ENCODE data around the gene PNRC1.

The PNRC1 gene

GRCh38 chr6:89085409-89086205 is 5.1 kb downstream of the PNRC1 start:
- peaks cover 26% of the 10 kb centered on the region for H4K20me1 ChIP-seq (ENCODE audit: insufficient read depth, low read length)
- peaks cover 41% of the 10 kb centered on the region for H3K36me3 ChIP-seq (ENCODE audit: insufficient read depth, low read length)
- ATAC-seq (ENCODE audit: insufficient read depth, low read depth) (no peak), DNase-seq (no peak)
- no peaks in the 10 kb centered on the region for H3K9me3 ChIP-seq (ENCODE audit: insufficient read depth, low read length, severe bottlenecking)
- TF ChIP-seq EZH2 (IDR thresholded peaks at IDR 0.05; ENCODE audit: borderline replicate concordance, low read depth, low read length, severe bottlenecking) (no peak), CTCF (IDR thresholded peaks at IDR 0.05; ENCODE audit: borderline replicate concordance, extremely low read depth, low read length, poor library complexity, severe bottlenecking) (no peak)
- peaks cover 39% of the 10 kb centered on the region for H3K79me2 ChIP-seq (ENCODE audit: insufficient read depth, low read length)
- no peak overlapping the region for H3K4me2 ChIP-seq (ENCODE audit: insufficient read depth, low read length)
- no peak overlapping the region for H2AFZ ChIP-seq (ENCODE audit: low read depth, low read length)
- no peaks in the 10 kb centered on the region for H3K27me3 ChIP-seq (ENCODE audit: insufficient read depth, low read length, poor library complexity)
- H3K4me1 ChIP-seq (ENCODE audit: insufficient read depth, low read length), result peaks cover 19% of the 10 kb centered on the region
- H3K9ac ChIP-seq (ENCODE audit: low read depth, low read length), result no peak overlapping the region
- H3K4me3 ChIP-seq (ENCODE audit: low read depth in 1 of 2, low read length in 2 of 2), result no peak overlapping the region
- H3K27ac ChIP-seq (ENCODE audit: low read length), result no peak overlapping the region

GRCh38 chr6:89087881-89088280 is 7.3 kb downstream of the PNRC1 start:
- Histone ChIP-seq H3K79me2 (ENCODE audit: insufficient read depth, low read length) (peaks cover 19% of the 10 kb centered on the region), H3K36me3 (ENCODE audit: insufficient read depth, low read length) (peaks cover 29% of the 10 kb centered on the region), H4K20me1 (ENCODE audit: insufficient read depth, low read length) (peaks cover 16% of the 10 kb centered on the region), H3K9me3 (ENCODE audit: insufficient read depth, low read length, severe bottlenecking) (no peaks in the 10 kb centered on the region), H3K4me3 (ENCODE audit: low read depth in 1 of 2, low read length in 2 of 2) (no peak overlapping the region), H3K27me3 (ENCODE audit: insufficient read depth, low read length, poor library complexity) (no peaks in the 10 kb centered on the region), H3K4me1 (ENCODE audit: insufficient read depth, low read length) (peaks cover 12% of the 10 kb centered on the region), H2AFZ (ENCODE audit: low read depth, low read length) (no peak overlapping the region), H3K4me2 (ENCODE audit: insufficient read depth, low read length) (no peak overlapping the region), H3K9ac (ENCODE audit: low read depth, low read length) (no peak overlapping the region), H3K27ac (ENCODE audit: low read length) (no peak overlapping the region)
- TF ChIP-seq CTCF (IDR thresholded peaks at IDR 0.05; ENCODE audit: borderline replicate concordance, extremely low read depth, low read length, poor library complexity, severe bottlenecking), result no peak
- TF ChIP-seq EZH2 (IDR thresholded peaks at IDR 0.05; ENCODE audit: borderline replicate concordance, low read depth, low read length, severe bottlenecking), result no peak
- ATAC-seq (ENCODE audit: insufficient read depth, low read depth) (no peak), DNase-seq (no peak)

- Histone ChIP-seq H3K79me2 (ENCODE audit: insufficient read depth, low read length) (no peaks in the 10 kb centered on the region), H3K4me1 (ENCODE audit: insufficient read depth, low read length) (no peaks in the 10 kb centered on the region), H2AFZ (ENCODE audit: low read depth, low read length) (no peak overlapping the region), H3K4me3 (ENCODE audit: low read depth in 1 of 2, low read length in 2 of 2) (no peak overlapping the region), H3K9me3 (ENCODE audit: insufficient read depth, low read length, severe bottlenecking) (no peaks in the 10 kb centered on the region), H3K27me3 (ENCODE audit: insufficient read depth, low read length, poor library complexity) (no peaks in the 10 kb centered on the region), H4K20me1 (ENCODE audit: insufficient read depth, low read length) (no peaks in the 10 kb centered on the region), H3K9ac (ENCODE audit: low read depth, low read length) (no peak overlapping the region), H3K36me3 (ENCODE audit: insufficient read depth, low read length) (no peaks in the 10 kb centered on the region), H3K4me2 (ENCODE audit: insufficient read depth, low read length) (no peak overlapping the region), H3K27ac (ENCODE audit: low read length) (no peak overlapping the region)
- TF ChIP-seq CTCF (IDR thresholded peaks at IDR 0.05; ENCODE audit: borderline replicate concordance, extremely low read depth, low read length, poor library complexity, severe bottlenecking), result no peak
- TF ChIP-seq EZH2 (IDR thresholded peaks at IDR 0.05; ENCODE audit: borderline replicate concordance, low read depth, low read length, severe bottlenecking), result no peak
- ATAC-seq (ENCODE audit: insufficient read depth, low read depth), result no peak
- DNase-seq, result no peak
These were observed 17.9 kb downstream of the PNRC1 start for GRCh38 chr6:89098461-89098860.

Data from DND-41 (cell line).